Psoas muscle (tissue), 8 donors: ENCODE measurements around the gene ITGB4. TPM values are rescaled to one million over a fixed set of nuclear protein-coding genes. Genes with fewer than 3 reads are reported as not detected.

ENCODE experiments used
- ATAC-seq, 4 donors: fragments of 200-7000 bp; cut with Tn5 transposase; one replicate each; pipeline ENCODE4 v1.9.1; 2020; ENCODE audit warnings: moderate library complexity in 3 of 4, mild to moderate bottlenecking in 2 of 4
- DNase-seq, 2 donors: peaks; one replicate each; pipeline ENCODE4 v3.0.0-alpha.2; 2020
- H3K27ac ChIP-seq: fragments of 200-600 bp; one replicate; pipeline ENCODE4 v1.8.0; 2022
- H3K27me3 ChIP-seq, 3 donors: fragments of 200-600 bp in 1 of 3; one replicate each; pipeline versions ENCODE4 v1.6.1 to v1.8.0; 2013 to 2022; ENCODE audit warnings: low read length in 2 of 3, mild to moderate bottlenecking in 2 of 3, moderate library complexity in 1 of 3; ENCODE audit not compliant: insufficient read depth in 3 of 3
- H3K36me3 ChIP-seq, 2 donors: fragments of 200-600 bp in 1 of 2; one replicate each; pipeline versions ENCODE4 v1.6.1 to v1.8.0; 2013 to 2022; ENCODE audit warnings: low read depth in 1 of 2, mild to moderate bottlenecking in 1 of 2, moderate library complexity in 1 of 2; ENCODE audit not compliant: insufficient read depth in 1 of 2
- H3K4me1 ChIP-seq: fragments of 200-600 bp; one replicate; pipeline ENCODE4 v1.8.0; 2022
- H3K4me3 ChIP-seq: fragments of 200-600 bp; one replicate; pipeline ENCODE4 v1.8.0; 2022; ENCODE audit warnings: mild to moderate bottlenecking
- H3K9me3 ChIP-seq: fragments of 200-600 bp; one replicate; pipeline ENCODE4 v1.8.0; 2022
- CTCF ChIP-seq: fragments of 200-600 bp; IDR thresholded peaks from one replicate; pipeline ENCODE4 v1.8.0; 2022; ENCODE audit warnings: antibody characterized with exemption
- WGBS, 3 donors: extraction: QIAGEN DNeasy Blood & Tissue Kit; methylation state at CpG; one replicate each; pipeline versions ENCODE4 v1.1.6 to v1.1.7; 2013; 5-methylcytosine and 5-hydroxymethylcytosine counted together
- intact Hi-C, 2 donors: fragments of 100-400 bp; cut with DNase I; formaldehyde crosslinking; loops; one replicate each; pipeline versions ENCODE4 v1.11.0 to v1.14.2; 2022
- polyA plus RNA-seq, 3 donors: library from polyadenylated mRNA; stranded (reverse); fragments of 200-250 nt; gene quantifications; one replicate each; pipeline ENCODE4 v1.2.3, GENCODE V29; 2013
- total RNA-seq, 4 donors: library from RNA; stranded (reverse); fragmentation: NEBNext Ultra II Directional in 2 of 4; extraction: Animal tissue kit (Norgen Biotek cat#: 25700) in 2 of 4; gene quantifications; one replicate each; pipeline versions ENCODE4 v1.2.1 to v1.2.4, GENCODE V29; 2021 to 2023
- donor health status: healthy with polysubstance abuse.
- donor health status: DM: no; HTN: no; CAD: no; lungs with moderate emphysema.
- donor health status: Bipolar disorder and iron deficiency.
- donor health status: healthy.
- donor health status: DM: yes; HTN: yes; CAD: no.
- donor health status: DM: no; HTN: no; CAD: no.
- donor health status: DM: no; HTN: no; CAD: no.
- donor health status: DM: yes; HTN: yes; CAD: no.

Gene ITGB4
- total and polyA plus RNA-seq, 7 donors = 1.3 to 5.7 (median 2.1) TPM

- peaks cover 0 to 9% of the 10 kb centered on the region in 2 donors for H3K36me3 ChIP-seq
- peaks cover 81% of the 10 kb centered on the region for H3K4me1 ChIP-seq
- DNase-seq (peak in 1 of 2 donors; percentile 71), ATAC-seq (peak in 2 of 4 donors; percentile 14 to 39)
- intact Hi-C loops = no loop called here
- no peak for TF ChIP-seq CTCF
- H3K27ac ChIP-seq = peak overlapping the region; percentile 85
- no peaks in the 10 kb centered on the region for H3K27me3 ChIP-seq
- no peaks in the 10 kb centered on the region for H3K9me3 ChIP-seq
- 36 to 46% (median 36%) methylated on average over 14 of the region's 14 CpGs for WGBS, 3 donors
- H3K4me3 ChIP-seq = peak overlapping the region; percentile 10
Measured at GRCh38 chr17:75694536-75694935, 26.7 kb upstream of the ITGB4 start.

- peak overlapping the region; percentile 85 for H3K27ac ChIP-seq
- WGBS, 3 donors = 44 to 63% (median 44%) methylated on average over 7 of the region's 7 CpGs
Measured at GRCh38 chr17:75695141-75695829, 26.0 kb upstream of the ITGB4 start.

GRCh38 chr17:75695830-75696271, 25.4 kb upstream of the ITGB4 start:
- ATAC-seq (peak; percentile 63 to 72 (median 66)), DNase-seq (peak; percentile 65 to 91)
- intact Hi-C loops = no loop called here
- peak overlapping the region; percentile 85 for H3K27ac ChIP-seq
- H3K27me3 ChIP-seq = no peaks in the 10 kb centered on the region
- H3K9me3 ChIP-seq = no peaks in the 10 kb centered on the region
- H3K36me3 ChIP-seq = peaks cover 0 to 18% of the 10 kb centered on the region in 2 donors
- no peak for TF ChIP-seq CTCF
- H3K4me3 ChIP-seq = no peak overlapping the region
- WGBS, 3 donors = 29 to 32% (median 29%) methylated on average over 12 of the region's 12 CpGs
- peaks cover 91% of the 10 kb centered on the region for H3K4me1 ChIP-seq

More at GRCh38 chr17:75695141-75695829, 26.0 kb upstream of the ITGB4 start:
- Histone ChIP-seq H3K4me3 (no peak overlapping the region), H3K27me3 (no peaks in the 10 kb centered on the region), H3K4me1 (peaks cover 86% of the 10 kb centered on the region), H3K36me3 (peaks cover 0 to 12% of the 10 kb centered on the region in 2 donors), H3K9me3 (no peaks in the 10 kb centered on the region)
- intact Hi-C loops = no loop called here
- DNase-seq (no peak), ATAC-seq (no peak)
- TF ChIP-seq CTCF = no peak

- DNase-seq (no peak), ATAC-seq (peak in 1 of 4 donors; percentile 20)
- Histone ChIP-seq H3K27ac (peak overlapping the region; percentile 85), H3K27me3 (no peaks in the 10 kb centered on the region), H3K4me1 (peaks cover 89% of the 10 kb centered on the region), H3K36me3 (peaks cover 0 to 37% of the 10 kb centered on the region in 2 donors), H3K9me3 (no peaks in the 10 kb centered on the region), H3K4me3 (no peak overlapping the region)
- TF ChIP-seq CTCF = no peak
- intact Hi-C loops = no loop called here
- 42 to 53% (median 53%) methylated on average over 10 of the region's 10 CpGs for WGBS, 3 donors
Measured at GRCh38 chr17:75697651-75698291, 23.5 kb upstream of the ITGB4 start.
